Esophagus squamous epithelium (tissue), 4 donors: Measurements from ENCODE around the gene PLOD2.

Source experiments
- POLR2A ChIP-seq, 4 donors: fragments of 450-650 bp; IDR thresholded peaks; one replicate each; pipeline ENCODE4 v1.6.1; 2017; ENCODE audit warnings: antibody characterized with exemption in 4 of 4, mild to moderate bottlenecking in 4 of 4, moderate library complexity in 3 of 4
- TF ChIP-seq, protein P1 (sequence below), 6 experiments: fragments of 450-650 bp in 4 of 6; fragments of 200-600 bp in 2 of 6; sonication (generic) in 2 of 6; IDR thresholded peaks; one replicate each; pipeline ENCODE4 v1.5.1; 2016 to 2019; ENCODE audit warnings: antibody characterized with exemption in 6 of 6, mild to moderate bottlenecking in 4 of 6, moderate library complexity in 4 of 6

DNA sequence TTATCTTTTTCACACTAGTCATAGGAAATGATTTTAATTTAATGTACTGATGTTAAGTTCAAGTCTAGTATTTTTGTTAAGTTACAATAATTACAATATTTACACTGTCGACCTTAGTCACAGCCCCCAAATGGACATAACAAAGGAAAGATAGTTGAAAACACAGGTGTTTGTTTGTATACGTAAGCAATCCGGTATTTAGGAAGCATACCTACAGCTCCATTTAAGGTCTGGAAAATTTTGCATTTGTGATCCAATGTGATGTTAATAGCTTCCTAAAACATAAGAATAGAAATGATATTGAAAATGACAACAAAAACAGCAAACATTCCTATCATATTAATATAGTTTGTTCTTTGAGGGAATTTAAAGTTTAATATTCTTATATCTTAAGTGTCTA lies 56.9 kb downstream of the PLOD2 start:
- TF ChIP-seq, protein P1, sequence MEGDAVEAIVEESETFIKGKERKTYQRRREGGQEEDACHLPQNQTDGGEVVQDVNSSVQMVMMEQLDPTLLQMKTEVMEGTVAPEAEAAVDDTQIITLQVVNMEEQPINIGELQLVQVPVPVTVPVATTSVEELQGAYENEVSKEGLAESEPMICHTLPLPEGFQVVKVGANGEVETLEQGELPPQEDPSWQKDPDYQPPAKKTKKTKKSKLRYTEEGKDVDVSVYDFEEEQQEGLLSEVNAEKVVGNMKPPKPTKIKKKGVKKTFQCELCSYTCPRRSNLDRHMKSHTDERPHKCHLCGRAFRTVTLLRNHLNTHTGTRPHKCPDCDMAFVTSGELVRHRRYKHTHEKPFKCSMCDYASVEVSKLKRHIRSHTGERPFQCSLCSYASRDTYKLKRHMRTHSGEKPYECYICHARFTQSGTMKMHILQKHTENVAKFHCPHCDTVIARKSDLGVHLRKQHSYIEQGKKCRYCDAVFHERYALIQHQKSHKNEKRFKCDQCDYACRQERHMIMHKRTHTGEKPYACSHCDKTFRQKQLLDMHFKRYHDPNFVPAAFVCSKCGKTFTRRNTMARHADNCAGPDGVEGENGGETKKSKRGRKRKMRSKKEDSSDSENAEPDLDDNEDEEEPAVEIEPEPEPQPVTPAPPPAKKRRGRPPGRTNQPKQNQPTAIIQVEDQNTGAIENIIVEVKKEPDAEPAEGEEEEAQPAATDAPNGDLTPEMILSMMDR (IDR thresholded peaks at IDR 0.05) = no peak
- no peak for TF ChIP-seq POLR2A (IDR thresholded peaks at IDR 0.05)
